ENCODE data around the gene PCP2.

PCP2 gene

DNA sequence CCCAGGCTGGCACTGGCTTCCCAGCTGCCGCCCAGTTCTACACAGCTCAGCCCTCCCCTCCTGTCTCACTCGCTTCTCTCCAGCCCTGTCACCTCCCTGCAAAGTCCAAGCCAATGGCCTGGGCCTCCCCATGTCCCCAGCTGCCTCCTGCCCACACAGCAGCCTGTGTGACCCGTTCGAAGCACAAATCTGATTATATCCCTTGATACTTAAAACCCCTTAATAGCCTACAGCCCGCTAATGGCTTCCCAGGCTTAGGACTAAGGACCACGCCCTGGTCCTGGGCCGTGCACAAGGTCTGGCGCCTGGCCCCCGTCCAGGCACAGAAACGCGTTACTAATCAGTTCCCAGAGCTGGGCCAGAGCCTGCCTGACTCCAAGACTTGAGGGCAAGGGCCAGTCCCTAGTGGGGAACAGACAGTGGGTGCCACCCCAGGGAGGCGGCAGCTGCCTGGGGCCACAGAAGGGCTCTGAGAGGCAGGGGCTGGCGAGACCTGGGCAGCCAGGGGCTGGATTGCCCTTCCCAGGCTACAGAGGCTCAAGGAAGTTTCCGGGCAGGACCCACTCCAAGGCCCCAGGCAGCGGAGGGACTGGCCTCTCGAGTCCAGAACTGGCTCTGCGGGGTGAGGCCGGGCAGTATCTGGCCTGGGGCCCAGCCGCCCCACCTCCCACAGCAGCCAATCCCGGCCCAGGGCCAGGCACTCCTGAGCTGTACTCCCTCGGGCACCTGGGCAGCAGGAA, 14.6 kb downstream of the PCP2 start:
- no peak for DNase-seq (ENCODE audit: low read depth)

DNA sequence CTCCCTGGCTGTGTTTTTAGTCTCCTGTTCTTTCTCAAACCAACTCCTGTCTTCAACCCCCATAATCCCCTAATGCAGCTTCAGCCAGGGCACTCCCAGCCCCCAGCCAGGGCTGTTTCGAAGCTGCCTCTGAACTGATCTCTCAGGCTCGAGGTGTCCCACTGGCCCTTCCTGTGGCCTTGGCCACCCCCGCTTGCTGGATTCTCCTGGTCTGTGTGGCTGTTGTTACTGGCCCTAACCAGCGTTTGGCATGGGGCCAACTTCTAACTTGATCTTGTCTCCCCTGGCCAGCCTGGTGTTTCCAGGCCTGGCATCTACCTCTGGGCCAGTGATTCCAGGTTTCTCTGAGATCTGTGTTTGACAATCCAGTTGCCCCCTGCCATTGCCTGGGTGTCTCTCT, 15.2 kb downstream of the PCP2 start:
- no peak for DNase-seq (ENCODE audit: low read depth)

DNA sequence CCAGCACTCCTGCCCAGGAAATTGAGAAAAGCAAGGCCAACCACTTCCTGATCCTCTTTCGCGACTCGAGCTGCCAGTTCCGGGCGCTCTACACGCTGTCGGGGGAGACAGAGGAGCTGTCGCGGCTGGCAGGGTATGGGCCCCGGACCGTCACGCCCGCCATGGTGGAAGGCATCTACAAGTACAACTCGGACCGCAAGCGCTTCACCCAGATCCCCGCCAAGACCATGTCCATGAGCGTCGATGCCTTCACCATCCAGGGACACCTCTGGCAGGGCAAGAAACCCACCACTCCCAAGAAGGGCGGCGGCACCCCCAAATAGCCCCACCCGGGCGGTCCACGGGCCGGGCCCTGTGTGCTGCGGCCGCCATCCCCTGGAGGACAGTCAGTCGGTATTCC, 15.8 kb downstream of the PCP2 start:
- no peak for DNase-seq (ENCODE audit: low read depth)

- no peak for DNase-seq (ENCODE audit: low read depth)
These were observed 16.3 kb downstream of the PCP2 start for GRCh38 chr19:7617172-7617571.

GRCh38 chr19:7614859-7615741, 18.4 kb downstream of the PCP2 start:
- DNase-seq (ENCODE audit: low read depth): no peak

DNA sequence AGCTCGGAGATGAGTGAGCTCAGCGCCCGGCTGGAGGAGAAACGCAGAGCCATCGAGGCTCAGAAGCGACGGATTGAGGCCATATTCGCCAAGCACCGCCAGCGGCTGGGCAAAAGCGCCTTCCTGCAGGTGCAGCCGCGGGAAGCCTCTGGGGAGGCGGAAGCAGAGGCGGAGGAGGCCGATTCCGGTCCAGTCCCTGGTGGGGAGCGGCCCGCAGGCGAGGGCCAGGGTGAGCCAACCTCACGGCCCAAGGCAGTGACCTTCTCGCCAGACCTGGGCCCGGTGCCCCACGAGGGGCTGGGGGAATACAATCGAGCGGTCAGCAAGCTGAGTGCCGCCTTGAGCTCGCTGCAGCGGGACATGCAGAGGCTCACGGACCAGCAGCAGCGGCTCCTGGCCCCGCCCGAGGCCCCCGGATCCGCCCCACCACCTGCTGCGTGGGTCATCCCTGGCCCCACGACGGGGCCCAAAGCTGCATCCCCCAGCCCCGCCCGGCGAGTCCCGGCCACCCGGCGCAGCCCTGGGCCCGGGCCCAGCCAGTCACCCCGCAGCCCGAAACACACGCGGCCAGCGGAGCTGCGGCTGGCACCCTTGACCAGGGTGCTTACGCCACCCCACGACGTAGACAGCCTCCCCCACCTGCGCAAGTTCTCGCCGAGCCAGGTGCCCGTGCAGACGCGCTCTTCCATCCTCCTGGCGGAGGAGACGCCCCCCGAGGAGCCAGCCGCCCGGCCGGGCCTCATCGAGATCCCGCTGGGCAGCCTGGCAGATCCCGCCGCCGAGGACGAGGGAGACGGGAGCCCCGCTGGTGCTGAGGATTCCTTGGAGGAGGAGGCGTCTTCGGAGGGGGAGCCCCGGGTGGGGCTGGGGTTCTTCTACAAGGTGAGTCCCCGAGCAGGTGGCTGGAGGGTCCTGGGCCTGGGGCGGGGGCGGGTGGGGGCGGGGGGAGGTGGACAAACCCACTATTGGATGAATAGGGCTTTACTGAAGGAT, 20.9 kb downstream of the PCP2 start:
- no peak for DNase-seq (ENCODE audit: low read depth)

- no peak for DNase-seq (ENCODE audit: low read depth)
These were observed 21.8 kb downstream of the PCP2 start for GRCh38 chr19:7611541-7612279.

GRCh38 chr19:7610491-7611240, 22.9 kb downstream of the PCP2 start:
- no peak for DNase-seq (ENCODE audit: low read depth)

DNA sequence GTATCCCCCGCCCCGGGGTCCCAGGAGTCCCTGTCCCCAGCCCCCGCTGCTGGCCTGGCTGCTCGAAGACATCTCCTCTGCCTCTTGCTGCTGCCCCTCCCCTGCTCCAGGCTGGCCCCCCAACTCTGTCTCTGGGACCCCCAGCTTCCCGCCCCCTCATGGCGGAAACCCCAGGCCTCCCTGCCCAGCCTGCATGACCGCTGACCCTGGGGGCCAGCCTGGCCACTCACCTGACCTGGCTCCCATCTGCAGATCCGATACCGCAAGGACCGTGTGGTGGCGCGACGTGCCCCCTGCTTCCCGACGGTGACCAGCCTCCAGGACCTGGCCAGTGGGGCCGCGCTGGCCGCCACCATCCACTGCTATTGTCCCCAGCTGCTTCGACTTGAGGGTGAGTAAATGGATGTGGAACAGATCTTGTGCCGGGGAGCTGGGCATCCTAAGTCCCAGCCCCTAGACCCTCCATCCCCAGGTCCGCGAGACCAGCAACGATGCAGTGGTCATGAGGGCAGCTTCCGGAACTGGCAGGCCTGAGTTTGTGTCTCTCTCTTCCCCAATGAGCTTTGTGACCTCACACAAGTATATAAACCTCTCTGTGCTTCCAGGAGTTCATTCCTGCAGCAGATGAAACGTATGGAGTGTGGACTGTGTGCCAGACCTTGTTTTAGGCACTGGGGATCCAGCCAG, 25.5 kb downstream of the PCP2 start:
- no peak for DNase-seq (ENCODE audit: low read depth)

- DNase-seq (ENCODE audit: low read depth): no peak
These were observed 26.2 kb downstream of the PCP2 start for GRCh38 chr19:7607212-7607873.

DNA sequence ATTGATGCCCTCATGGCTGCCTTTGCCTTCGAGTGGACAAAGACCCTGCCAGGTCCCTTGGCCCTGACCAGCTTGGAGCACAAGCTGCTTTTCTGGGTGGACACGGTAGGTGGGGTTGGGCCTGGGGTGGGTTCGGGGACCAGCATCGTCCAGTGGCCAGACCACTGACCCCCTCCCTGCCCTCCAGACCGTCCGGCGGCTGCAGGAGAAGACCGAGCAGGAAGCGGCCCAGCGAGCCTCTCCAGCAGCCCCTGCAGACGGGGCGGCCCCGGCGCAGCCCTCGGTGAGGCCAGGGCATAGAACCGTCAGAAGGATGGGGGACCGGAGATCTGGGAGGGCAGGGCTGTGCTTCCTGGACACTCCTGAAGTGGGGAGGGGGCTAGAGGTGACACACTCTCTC, 27.2 kb downstream of the PCP2 start:
- no peak for DNase-seq (ENCODE audit: low read depth)

DNA sequence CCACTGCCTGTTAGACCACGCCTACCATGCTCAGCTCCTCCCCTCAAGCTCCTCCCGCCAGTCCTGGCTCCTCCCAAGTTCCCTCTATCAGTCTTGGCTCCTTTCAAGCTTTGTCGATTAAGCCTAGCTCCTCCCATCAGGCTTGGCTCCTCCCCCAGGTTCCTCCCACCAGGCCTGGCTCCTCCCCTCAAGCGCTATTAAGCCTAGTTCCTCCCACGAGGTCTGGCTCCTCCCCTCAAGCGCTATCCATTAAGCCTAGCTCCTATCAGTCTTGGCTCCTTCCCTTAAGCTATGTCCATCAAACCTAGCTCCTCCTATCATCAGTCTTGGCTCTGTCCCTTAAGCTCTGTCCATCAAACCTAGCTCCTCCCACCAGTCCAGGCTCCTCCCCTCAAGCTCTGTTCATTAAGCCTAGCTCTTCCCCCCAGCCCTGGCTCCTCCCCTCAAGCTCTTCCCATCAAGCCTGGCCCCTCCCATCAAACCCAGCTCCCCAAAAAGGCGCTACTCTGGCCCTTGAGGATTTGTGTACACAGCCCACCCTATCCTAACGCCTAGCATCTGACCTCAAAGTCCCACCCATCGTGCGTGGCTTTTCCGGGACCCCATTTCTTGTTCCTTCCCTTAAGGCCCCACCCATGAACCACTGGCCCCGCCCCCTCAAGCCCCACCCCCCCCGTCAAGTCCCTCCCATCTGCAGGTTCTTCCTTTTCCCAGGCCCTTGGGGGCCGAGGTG, 27.9 kb downstream of the PCP2 start:
- DNase-seq (ENCODE audit: low read depth): no peak

GRCh38 chr19:7603919-7604318, 29.6 kb downstream of the PCP2 start:
- DNase-seq (ENCODE audit: low read depth): no peak

DNA sequence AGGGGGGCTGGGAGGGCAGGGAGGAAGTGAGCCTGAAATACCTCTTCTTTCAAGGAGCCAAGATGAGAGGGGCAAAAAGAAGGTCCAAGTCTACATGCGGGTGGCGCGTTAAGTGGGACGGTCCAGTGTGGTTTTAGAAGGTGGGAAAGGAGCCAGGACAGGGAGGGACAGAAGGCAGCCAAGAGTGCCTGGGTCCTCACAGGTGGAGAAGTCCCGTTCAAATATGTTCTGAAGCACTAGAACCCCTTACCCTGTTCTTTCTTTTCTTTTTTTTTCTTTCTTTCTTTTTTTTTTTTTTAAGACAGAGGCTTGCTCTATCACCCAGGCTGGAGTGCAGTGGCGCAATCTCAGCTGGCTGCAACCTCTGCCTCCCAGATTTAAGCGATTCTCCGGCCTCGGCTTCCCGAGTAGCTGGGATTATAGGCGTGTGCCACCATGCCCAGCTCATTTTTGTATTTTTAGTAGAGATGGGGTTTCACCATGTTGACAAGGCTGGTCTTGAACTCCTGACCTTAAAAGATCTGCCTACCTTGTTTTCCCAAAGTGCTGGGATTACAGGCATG, 30.5 kb downstream of the PCP2 start:
- no peak for DNase-seq (ENCODE audit: low read depth)

GRCh38 chr19:7602240-7602934, 31.1 kb downstream of the PCP2 start:
- no peak for DNase-seq (ENCODE audit: low read depth)

- DNase-seq (ENCODE audit: low read depth): no peak
These were observed 32.8 kb downstream of the PCP2 start for GRCh38 chr19:7600721-7601120.

DNA sequence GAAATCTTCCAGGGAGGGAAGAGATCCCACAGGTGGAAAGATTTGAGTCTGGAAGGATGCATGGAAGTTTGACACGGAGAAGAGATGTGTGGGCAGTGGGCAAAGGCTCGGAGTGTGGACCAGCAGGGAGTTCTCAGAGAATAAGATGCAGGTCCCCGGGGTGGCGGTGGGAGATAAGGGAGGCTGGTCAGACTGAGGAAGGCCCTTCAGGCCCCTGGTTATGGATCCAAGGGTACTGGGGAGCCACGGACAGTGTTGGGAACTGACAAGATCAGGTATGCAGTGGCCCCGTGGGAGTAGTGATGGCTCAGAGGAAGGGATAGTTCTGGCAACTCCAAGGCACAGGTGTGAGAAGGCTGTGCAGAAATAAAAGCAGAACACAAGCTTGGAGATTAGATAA, 35.3 kb downstream of the PCP2 start:
- DNase-seq (ENCODE audit: low read depth): no peak

DNA sequence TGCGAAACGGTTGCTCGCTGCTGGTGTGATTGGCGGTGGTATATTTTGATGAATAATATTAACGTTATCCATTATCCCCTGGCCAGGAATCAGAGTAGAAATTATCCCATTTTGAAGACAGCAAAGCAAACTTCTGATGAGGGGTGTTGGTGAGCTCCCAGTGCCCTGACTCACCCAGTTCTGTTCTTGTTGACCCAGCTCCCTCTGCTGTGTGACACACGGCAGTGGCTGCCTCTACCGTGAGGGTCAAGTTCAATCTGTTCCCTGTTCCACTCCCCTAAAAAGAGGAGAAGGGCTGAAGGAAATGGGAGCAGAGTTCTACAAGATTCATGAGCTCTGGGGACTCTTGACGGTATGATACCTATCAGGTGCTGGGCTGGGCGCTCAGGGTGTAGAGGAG, 35.8 kb downstream of the PCP2 start:
- no peak for DNase-seq (ENCODE audit: low read depth)

Measured in stimulated activated CD8-positive, alpha-beta memory T cell treated with anti-CD3 and anti-CD28 coated beads, Interleukin-12 subunit alpha, Interleukin-12 subunit beta, amount 100 ng/mL, for 1 hour (primary cell).